Measurements from ENCODE around the gene CCR1.

CCR1 gene

GRCh38 chr3:46208167-46208704 is at the start of gene CCR1:
TSS of gene CCR1 (minus strand) at chr3:46208313. CDS start at chr3:46204313, 4,000 bp downstream.
- DNase-seq (ENCODE audit: extremely low read depth in 1 of 2, low read depth in 1 of 2), result peak; percentile 50 to 65

GRCh38 chr3:46252980-46253379 is 44.9 kb upstream of the CCR1 start:
- no peak for DNase-seq (ENCODE audit: extremely low read depth in 1 of 2, low read depth in 1 of 2)

GRCh38 chr3:46245146-46245545 is 37.0 kb upstream of the CCR1 start:
- DNase-seq (ENCODE audit: extremely low read depth in 1 of 2, low read depth in 1 of 2), result no peak

- DNase-seq (ENCODE audit: extremely low read depth in 1 of 2, low read depth in 1 of 2), result no peak
Measured at GRCh38 chr3:46243560-46243959, 35.4 kb upstream of the CCR1 start.

- DNase-seq (ENCODE audit: extremely low read depth in 1 of 2, low read depth in 1 of 2), result no peak
Measured at GRCh38 chr3:46242120-46242519, 34.0 kb upstream of the CCR1 start, which contains the start of gene CCR3. TSS of gene CCR3 (plus strand) at chr3:46242460. CDS start at chr3:46265159, 22,699 bp downstream.

GRCh38 chr3:46239952-46240351 is 31.8 kb upstream of the CCR1 start:
- no peak for DNase-seq (ENCODE audit: extremely low read depth in 1 of 2, low read depth in 1 of 2)

- no peak for DNase-seq (ENCODE audit: extremely low read depth in 1 of 2, low read depth in 1 of 2)
Measured at GRCh38 chr3:46239301-46239938, 31.3 kb upstream of the CCR1 start.

GRCh38 chr3:46238386-46238785 is 30.3 kb upstream of the CCR1 start:
- no peak for DNase-seq (ENCODE audit: extremely low read depth in 1 of 2, low read depth in 1 of 2)

- DNase-seq (ENCODE audit: extremely low read depth in 1 of 2, low read depth in 1 of 2), result no peak
Measured at GRCh38 chr3:46236294-46237054, 28.4 kb upstream of the CCR1 start.

GRCh38 chr3:46235425-46235824 is 27.3 kb upstream of the CCR1 start:
- DNase-seq (ENCODE audit: extremely low read depth in 1 of 2, low read depth in 1 of 2), result no peak

- no peak for DNase-seq (ENCODE audit: extremely low read depth in 1 of 2, low read depth in 1 of 2)
Measured at GRCh38 chr3:46233194-46233593, 25.1 kb upstream of the CCR1 start.

- no peak for DNase-seq (ENCODE audit: extremely low read depth in 1 of 2, low read depth in 1 of 2)
Measured at GRCh38 chr3:46231323-46231722, 23.2 kb upstream of the CCR1 start.

GRCh38 chr3:46228260-46229242 is 20.4 kb upstream of the CCR1 start:
- DNase-seq (ENCODE audit: extremely low read depth in 1 of 2, low read depth in 1 of 2), result no peak

- no peak for DNase-seq (ENCODE audit: extremely low read depth in 1 of 2, low read depth in 1 of 2)
Measured at GRCh38 chr3:46222435-46223161, 14.5 kb upstream of the CCR1 start.

GRCh38 chr3:46221938-46222337 is 13.8 kb upstream of the CCR1 start:
- DNase-seq (ENCODE audit: extremely low read depth in 1 of 2, low read depth in 1 of 2), result no peak

GRCh38 chr3:46221391-46221790 is 13.3 kb upstream of the CCR1 start:
- no peak for DNase-seq (ENCODE audit: extremely low read depth in 1 of 2, low read depth in 1 of 2)

GRCh38 chr3:46218196-46218709 is 10.1 kb upstream of the CCR1 start:
- no peak for DNase-seq (ENCODE audit: extremely low read depth in 1 of 2, low read depth in 1 of 2)

- DNase-seq (ENCODE audit: extremely low read depth in 1 of 2, low read depth in 1 of 2), result no peak
Measured at GRCh38 chr3:46215810-46216414, 7.8 kb upstream of the CCR1 start.

- no peak for DNase-seq (ENCODE audit: extremely low read depth in 1 of 2, low read depth in 1 of 2)
Measured at GRCh38 chr3:46214751-46215352, 6.7 kb upstream of the CCR1 start.

Data from stimulated activated CD8-positive, alpha-beta memory T cell treated with anti-CD3 and anti-CD28 coated beads, Interleukin-7, amount 100 ng/mL, for 48 hours (primary cell).